ENCODE results near the gene THBD.

THBD gene

DNA sequence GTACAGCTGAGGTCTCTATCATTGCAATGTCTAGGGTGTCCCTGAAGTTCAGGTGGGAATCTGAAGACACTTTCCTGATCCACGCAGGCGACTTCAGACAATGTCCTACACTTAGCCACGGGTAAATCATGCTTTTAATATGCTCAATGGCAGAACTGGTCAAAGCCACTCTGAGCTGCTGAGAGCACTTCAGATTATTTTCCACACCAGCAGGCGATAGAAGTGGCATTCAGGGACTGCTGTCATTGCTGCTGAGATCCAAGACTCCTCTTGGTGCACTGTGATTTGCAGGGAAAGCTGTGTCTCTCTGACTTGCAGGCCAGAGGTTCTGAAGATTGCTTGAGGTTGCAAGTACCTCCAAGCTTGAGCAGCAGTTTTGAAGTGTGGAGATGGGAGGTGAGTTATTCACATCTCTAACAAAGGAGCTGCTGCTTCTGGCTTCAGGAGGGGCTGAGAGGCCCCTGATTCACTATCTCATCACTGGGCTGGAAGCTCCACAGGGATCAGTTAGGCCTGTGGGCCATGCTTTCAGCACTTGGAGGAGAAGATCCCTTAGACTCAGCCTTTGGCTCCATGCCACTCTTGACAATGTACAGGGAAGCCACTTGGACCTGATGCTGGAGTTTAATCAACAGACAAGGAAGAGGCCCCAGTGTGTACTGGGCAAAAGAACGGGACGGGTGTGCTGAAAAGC, 17.3 kb downstream of the THBD start:
- Histone ChIP-seq H3K9me3 (ENCODE audit: insufficient read depth, low read length) (no peaks in the 10 kb centered on the region), H3K36me3 (replicated peaks; ENCODE audit: low read depth, low read length) (no peaks in the 10 kb centered on the region), H3K4me1 (ENCODE audit: low read length) (no peaks in the 10 kb centered on the region), H3K79me2 (ENCODE audit: low read length) (no peaks in the 10 kb centered on the region), H3K9ac (ENCODE audit: low read length) (no peak overlapping the region), H4K20me1 (ENCODE audit: insufficient read depth, low read length) (no peaks in the 10 kb centered on the region), H3K27ac (ENCODE audit: low read length) (no peak overlapping the region), H3K4me3 (ENCODE audit: low read length) (no peak overlapping the region), H3K4me2 (ENCODE audit: low read length) (no peak overlapping the region), H3K27me3 (ENCODE audit: low read depth, low read length) (peaks cover 21% of the 10 kb centered on the region), H2AFZ (ENCODE audit: low read depth, low read length) (no peak overlapping the region)
- no peak for TF ChIP-seq EZH2phosphoT487 (IDR thresholded peaks at IDR 0.05; ENCODE audit: low read depth)
- TF ChIP-seq, protein P1, sequence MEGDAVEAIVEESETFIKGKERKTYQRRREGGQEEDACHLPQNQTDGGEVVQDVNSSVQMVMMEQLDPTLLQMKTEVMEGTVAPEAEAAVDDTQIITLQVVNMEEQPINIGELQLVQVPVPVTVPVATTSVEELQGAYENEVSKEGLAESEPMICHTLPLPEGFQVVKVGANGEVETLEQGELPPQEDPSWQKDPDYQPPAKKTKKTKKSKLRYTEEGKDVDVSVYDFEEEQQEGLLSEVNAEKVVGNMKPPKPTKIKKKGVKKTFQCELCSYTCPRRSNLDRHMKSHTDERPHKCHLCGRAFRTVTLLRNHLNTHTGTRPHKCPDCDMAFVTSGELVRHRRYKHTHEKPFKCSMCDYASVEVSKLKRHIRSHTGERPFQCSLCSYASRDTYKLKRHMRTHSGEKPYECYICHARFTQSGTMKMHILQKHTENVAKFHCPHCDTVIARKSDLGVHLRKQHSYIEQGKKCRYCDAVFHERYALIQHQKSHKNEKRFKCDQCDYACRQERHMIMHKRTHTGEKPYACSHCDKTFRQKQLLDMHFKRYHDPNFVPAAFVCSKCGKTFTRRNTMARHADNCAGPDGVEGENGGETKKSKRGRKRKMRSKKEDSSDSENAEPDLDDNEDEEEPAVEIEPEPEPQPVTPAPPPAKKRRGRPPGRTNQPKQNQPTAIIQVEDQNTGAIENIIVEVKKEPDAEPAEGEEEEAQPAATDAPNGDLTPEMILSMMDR (IDR thresholded peaks at IDR 0.05; ENCODE audit: low read depth, low read length) = no peak

DNA sequence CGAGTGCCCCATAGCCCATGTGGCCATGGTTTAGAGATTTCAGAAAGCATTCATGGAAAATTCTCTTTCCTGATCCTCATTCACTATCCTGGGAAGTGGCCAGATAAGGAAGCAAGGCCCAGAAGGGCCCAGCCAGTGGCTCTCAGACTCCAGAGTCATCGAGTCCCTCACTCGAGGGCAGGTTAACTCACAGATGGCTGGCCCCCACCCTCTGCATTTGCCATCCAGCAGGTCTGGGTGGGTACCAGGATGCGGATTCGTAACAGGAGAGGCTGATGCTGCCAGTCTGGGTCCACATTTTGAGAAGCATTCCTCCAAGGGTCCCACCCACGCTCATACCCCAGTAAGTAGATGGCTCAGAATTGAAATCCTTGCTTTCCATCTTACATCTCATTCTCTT, 18.1 kb downstream of the THBD start:
- TF ChIP-seq, protein P1 (IDR thresholded peaks at IDR 0.05; ENCODE audit: low read depth, low read length) = no peak
- TF ChIP-seq EZH2phosphoT487 (IDR thresholded peaks at IDR 0.05; ENCODE audit: low read depth) = no peak
- Histone ChIP-seq H2AFZ (ENCODE audit: low read depth, low read length) (no peak overlapping the region), H3K79me2 (ENCODE audit: low read length) (no peaks in the 10 kb centered on the region), H3K4me2 (ENCODE audit: low read length) (no peak overlapping the region), H3K27me3 (ENCODE audit: low read depth, low read length) (peaks cover 22% of the 10 kb centered on the region; the same call in 1 of the 2 replicates), H3K9me3 (ENCODE audit: insufficient read depth, low read length) (no peaks in the 10 kb centered on the region), H3K27ac (ENCODE audit: low read length) (no peak overlapping the region), H3K9ac (ENCODE audit: low read length) (no peak overlapping the region), H3K4me3 (ENCODE audit: low read length) (no peak overlapping the region), H3K4me1 (ENCODE audit: low read length) (no peaks in the 10 kb centered on the region), H4K20me1 (ENCODE audit: insufficient read depth, low read length) (no peaks in the 10 kb centered on the region), H3K36me3 (replicated peaks; ENCODE audit: low read depth, low read length) (no peaks in the 10 kb centered on the region)

DNA sequence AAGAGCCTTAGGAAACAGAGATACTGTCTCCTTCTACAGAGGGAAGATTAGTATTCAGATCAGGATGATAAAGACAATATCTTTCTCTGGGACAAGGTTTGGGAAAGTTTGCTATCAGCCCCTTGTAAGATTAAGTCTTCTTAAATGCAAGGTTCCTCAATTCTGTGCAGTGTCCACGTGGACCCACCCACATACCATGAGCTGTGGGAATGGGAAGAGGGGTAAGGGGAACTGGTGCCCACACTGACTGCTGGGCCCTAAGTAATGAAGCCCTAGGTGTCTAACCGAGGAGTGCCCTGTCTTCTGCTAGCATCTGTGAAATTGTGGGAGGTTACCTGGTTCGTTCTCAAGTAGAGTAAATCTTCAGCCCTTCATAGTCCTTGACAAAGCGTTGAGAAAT, 20.1 kb downstream of the THBD start:
- Histone ChIP-seq H3K36me3 (replicated peaks; ENCODE audit: low read depth, low read length) (no peaks in the 10 kb centered on the region), H4K20me1 (ENCODE audit: insufficient read depth, low read length) (no peaks in the 10 kb centered on the region), H3K9me3 (ENCODE audit: insufficient read depth, low read length) (no peaks in the 10 kb centered on the region), H3K4me1 (ENCODE audit: low read length) (no peaks in the 10 kb centered on the region), H3K79me2 (ENCODE audit: low read length) (no peaks in the 10 kb centered on the region), H3K4me2 (ENCODE audit: low read length) (no peak overlapping the region), H3K9ac (ENCODE audit: low read length) (no peak overlapping the region), H3K4me3 (ENCODE audit: low read length) (no peak overlapping the region), H2AFZ (ENCODE audit: low read depth, low read length) (no peak overlapping the region), H3K27ac (ENCODE audit: low read length) (no peak overlapping the region), H3K27me3 (ENCODE audit: low read depth, low read length) (peaks cover 22% of the 10 kb centered on the region; the same call in 1 of the 2 replicates)
- TF ChIP-seq, protein P1 (IDR thresholded peaks at IDR 0.05; ENCODE audit: low read depth, low read length) = no peak
- no peak for TF ChIP-seq EZH2phosphoT487 (IDR thresholded peaks at IDR 0.05; ENCODE audit: low read depth)

DNA sequence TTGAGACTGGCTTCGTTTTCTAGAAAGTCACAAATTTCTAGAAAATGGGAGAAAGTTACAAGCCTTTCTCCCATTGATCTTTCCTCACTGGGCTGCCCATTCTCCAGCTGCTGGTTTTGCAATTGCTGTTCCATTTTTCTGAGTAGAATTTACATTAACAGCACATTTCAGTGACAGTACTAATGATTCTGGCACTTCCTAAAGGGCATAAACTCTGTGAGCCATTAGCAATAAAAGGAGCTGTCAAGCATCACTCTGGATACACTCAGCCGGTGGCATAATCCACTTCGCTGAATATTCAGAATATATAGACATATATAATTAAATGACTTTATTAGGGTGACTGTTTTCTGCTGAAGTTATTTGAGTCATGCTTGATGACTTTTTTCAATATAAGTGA, 21.1 kb downstream of the THBD start:
- no peak for TF ChIP-seq EZH2phosphoT487 (IDR thresholded peaks at IDR 0.05; ENCODE audit: low read depth)
- TF ChIP-seq, protein P1 (IDR thresholded peaks at IDR 0.05; ENCODE audit: low read depth, low read length) = no peak

More for the DNA sequence above, 21.1 kb downstream of the THBD start:
- Histone ChIP-seq H3K27ac (ENCODE audit: low read length) (no peak overlapping the region), H3K9me3 (ENCODE audit: insufficient read depth, low read length) (no peaks in the 10 kb centered on the region), H2AFZ (ENCODE audit: low read depth, low read length) (no peak overlapping the region), H3K4me3 (ENCODE audit: low read length) (no peak overlapping the region), H3K79me2 (ENCODE audit: low read length) (no peaks in the 10 kb centered on the region), H4K20me1 (ENCODE audit: insufficient read depth, low read length) (no peaks in the 10 kb centered on the region), H3K4me1 (ENCODE audit: low read length) (no peaks in the 10 kb centered on the region), H3K4me2 (ENCODE audit: low read length) (no peak overlapping the region), H3K36me3 (replicated peaks; ENCODE audit: low read depth, low read length) (no peaks in the 10 kb centered on the region), H3K27me3 (ENCODE audit: low read depth, low read length) (peaks cover 22% of the 10 kb centered on the region; the same call in 1 of the 2 replicates), H3K9ac (ENCODE audit: low read length) (no peak overlapping the region)

Measured in OCI-LY3 (cell line).